Bronchial epithelial cell (primary cell): ENCODE data around the gene SEC31A. TPM values are rescaled to one million over a fixed set of nuclear protein-coding genes. Genes with fewer than 3 reads are reported as not detected.

Experiments
- DNase-seq: peaks from one replicate; pipeline ENCODE4 v3.0.0-alpha.2; 2010; ENCODE audit warnings: low read depth
- FAIRE-seq: peaks from 2 replicates; lab custom pipeline; 2011; peaks lifted over from hg19 to GRCh38; lab: Jason Lieb, UNC
- H3K27me3 ChIP-seq: 2 replicates; pipeline ENCODE4 v1.5.1; 2011; ENCODE audit warnings: low read length; ENCODE audit not compliant: control insufficient read depth, insufficient read depth
- H3K36me3 ChIP-seq: 2 replicates; pipeline ENCODE4 v1.5.1; 2011; ENCODE audit warnings: low read length; ENCODE audit not compliant: control insufficient read depth, insufficient read depth
- H3K4me3 ChIP-seq: 2 replicates; pipeline ENCODE4 v1.5.1; 2011; ENCODE audit warnings: mild to moderate bottlenecking, low read depth, low read length, control low read depth
- CTCF ChIP-seq: IDR thresholded peaks from 2 replicates; pipeline ENCODE4 v1.5.1; 2011; ENCODE audit warnings: mild to moderate bottlenecking, moderate library complexity, low read length, control low read depth, inconsistent platforms; ENCODE audit not compliant: insufficient read depth, severe bottlenecking
- total RNA-seq: library from RNA; depleted of rRNA; stranded (reverse); fragments of >200 nt; gene quantifications from 2 replicates; pipeline ENCODE4 v1.2.1, GENCODE V29; 2014

SEC31A gene
- total RNA-seq, 1 donor from 2014 or later, result 128 TPM

GRCh38 chr4:82777857-82778525 is 113.0 kb downstream of the SEC31A start:
- TF ChIP-seq CTCF, result no peak
- Histone ChIP-seq H3K36me3 (no peaks in the 10 kb centered on the region), H3K4me3 (no peak overlapping the region), H3K27me3 (no peaks in the 10 kb centered on the region)
- DNase-seq (no peak), FAIRE-seq (no peak)

- FAIRE-seq (no peak), DNase-seq (no peak)
- Histone ChIP-seq H3K27me3 (no peaks in the 10 kb centered on the region), H3K36me3 (no peaks in the 10 kb centered on the region), H3K4me3 (no peak overlapping the region)
- no peak for TF ChIP-seq CTCF
Observed at GRCh38 chr4:82776925-82777542, 113.9 kb downstream of the SEC31A start.

- H3K4me3 ChIP-seq, result no peak overlapping the region
- H3K27me3 ChIP-seq, result no peaks in the 10 kb centered on the region
- no peak for TF ChIP-seq CTCF
- no peaks in the 10 kb centered on the region for H3K36me3 ChIP-seq
- DNase-seq, result no peak
- FAIRE-seq, result peak; percentile 55
Observed at GRCh38 chr4:82775243-82775642, 115.7 kb downstream of the SEC31A start.

GRCh38 chr4:82774711-82775171 is 116.2 kb downstream of the SEC31A start:
- no peak for TF ChIP-seq CTCF
- H3K27me3 ChIP-seq, result no peaks in the 10 kb centered on the region

GRCh38 chr4:82773057-82773456 is 117.9 kb downstream of the SEC31A start:
- H3K27me3 ChIP-seq, result no peaks in the 10 kb centered on the region
- no peaks in the 10 kb centered on the region for H3K36me3 ChIP-seq
- no peak for TF ChIP-seq CTCF
- FAIRE-seq (no peak), DNase-seq (no peak)
- H3K4me3 ChIP-seq, result no peak overlapping the region

More at GRCh38 chr4:82774711-82775171, 116.2 kb downstream of the SEC31A start:
- Histone ChIP-seq H3K4me3 (no peak overlapping the region), H3K36me3 (no peaks in the 10 kb centered on the region)
- DNase-seq (no peak), FAIRE-seq (no peak)

GRCh38 chr4:82770607-82771006 is 120.3 kb downstream of the SEC31A start:
- TF ChIP-seq CTCF, result no peak
- H3K36me3 ChIP-seq, result no peaks in the 10 kb centered on the region
- H3K4me3 ChIP-seq, result no peak overlapping the region
- no peak for DNase-seq
- H3K27me3 ChIP-seq, result no peaks in the 10 kb centered on the region
- no peak for FAIRE-seq
